ENCODE results near the gene CALM1.

DNA sequence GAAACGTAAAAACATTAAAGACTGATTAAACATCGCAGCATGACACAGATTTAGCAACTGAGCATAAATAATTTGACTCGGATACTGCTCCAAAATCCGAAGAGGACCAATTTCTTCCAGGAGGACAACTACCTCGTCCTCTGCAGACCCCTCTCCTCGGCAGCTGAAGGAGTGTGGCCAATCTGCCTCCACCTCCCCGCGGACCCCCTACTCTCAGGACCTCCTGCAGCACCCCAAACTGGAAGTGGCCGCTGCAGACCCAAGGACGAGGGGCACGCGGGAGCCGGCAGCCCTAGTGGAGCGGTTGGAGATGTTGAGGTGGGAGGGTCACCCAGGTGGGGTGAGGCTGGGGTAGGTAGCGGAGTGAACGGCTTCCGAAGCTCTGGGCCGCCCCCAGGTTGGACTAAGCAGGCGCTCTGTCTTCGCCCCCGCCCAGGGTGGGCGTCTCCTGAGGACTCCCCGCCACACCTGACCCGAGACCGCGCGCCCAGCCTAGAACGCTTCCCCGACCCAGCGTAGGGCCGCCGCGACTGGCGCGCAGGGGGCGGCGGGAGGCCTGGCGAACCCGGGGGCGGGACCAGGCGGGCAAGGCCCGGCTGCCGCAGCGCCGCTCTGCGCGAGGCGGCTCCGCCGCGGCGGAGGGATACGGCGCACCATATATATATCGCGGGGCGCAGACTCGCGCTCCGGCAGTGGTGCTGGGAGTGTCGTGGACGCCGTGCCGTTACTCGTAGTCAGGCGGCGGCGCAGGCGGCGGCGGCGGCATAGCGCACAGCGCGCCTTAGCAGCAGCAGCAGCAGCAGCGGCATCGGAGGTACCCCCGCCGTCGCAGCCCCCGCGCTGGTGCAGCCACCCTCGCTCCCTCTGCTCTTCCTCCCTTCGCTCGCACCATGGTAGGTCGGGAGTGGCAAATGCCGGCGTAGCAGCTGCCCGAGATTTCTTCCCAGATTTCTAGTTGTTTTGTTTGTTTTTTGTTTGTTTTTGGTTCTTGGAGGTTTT is at the start of gene CALM1:
- TF ChIP-seq POLR2AphosphoS5 (IDR thresholded peaks at IDR 0.05; ENCODE audit: insufficient read depth, low read depth, low read length) = peak; percentile 100
- TF ChIP-seq, protein P1, sequence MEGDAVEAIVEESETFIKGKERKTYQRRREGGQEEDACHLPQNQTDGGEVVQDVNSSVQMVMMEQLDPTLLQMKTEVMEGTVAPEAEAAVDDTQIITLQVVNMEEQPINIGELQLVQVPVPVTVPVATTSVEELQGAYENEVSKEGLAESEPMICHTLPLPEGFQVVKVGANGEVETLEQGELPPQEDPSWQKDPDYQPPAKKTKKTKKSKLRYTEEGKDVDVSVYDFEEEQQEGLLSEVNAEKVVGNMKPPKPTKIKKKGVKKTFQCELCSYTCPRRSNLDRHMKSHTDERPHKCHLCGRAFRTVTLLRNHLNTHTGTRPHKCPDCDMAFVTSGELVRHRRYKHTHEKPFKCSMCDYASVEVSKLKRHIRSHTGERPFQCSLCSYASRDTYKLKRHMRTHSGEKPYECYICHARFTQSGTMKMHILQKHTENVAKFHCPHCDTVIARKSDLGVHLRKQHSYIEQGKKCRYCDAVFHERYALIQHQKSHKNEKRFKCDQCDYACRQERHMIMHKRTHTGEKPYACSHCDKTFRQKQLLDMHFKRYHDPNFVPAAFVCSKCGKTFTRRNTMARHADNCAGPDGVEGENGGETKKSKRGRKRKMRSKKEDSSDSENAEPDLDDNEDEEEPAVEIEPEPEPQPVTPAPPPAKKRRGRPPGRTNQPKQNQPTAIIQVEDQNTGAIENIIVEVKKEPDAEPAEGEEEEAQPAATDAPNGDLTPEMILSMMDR (IDR thresholded peaks at IDR 0.05; ENCODE audit: extremely low read depth in 1 of 2, insufficient read depth in 1 of 2, low read depth in 1 of 2, low read length in 2 of 2) = no peak
- peak; percentile 100 for TF ChIP-seq POLR2A (IDR thresholded peaks at IDR 0.05; ENCODE audit: low read depth, low read length)
- TF ChIP-seq EZH2 (IDR thresholded peaks at IDR 0.05; ENCODE audit: borderline replicate concordance, low read depth, low read length, severe bottlenecking) = no peak
- TF ChIP-seq JUN (IDR thresholded peaks at IDR 0.05; ENCODE audit: borderline replicate concordance, insufficient read depth, insufficient read length, low read depth) = no peak
- TF ChIP-seq MAX (IDR thresholded peaks at IDR 0.05; ENCODE audit: insufficient read depth, insufficient read length) = no peak
